Mammary epithelial cell (primary cell): ENCODE data around the gene SRC.

Experiments used
- CTCF ChIP-seq, 2 donors: IDR thresholded peaks in 1 of 2; conservative IDR thresholded peaks in 1 of 2; 2 replicates each; pipeline ENCODE4 v1.5.1; 2011 to 2012; ENCODE audit warnings: inconsistent platforms in 2 of 2, low read length in 2 of 2, mild to moderate bottlenecking in 2 of 2, control low read depth in 1 of 2, low read depth in 1 of 2; ENCODE audit not compliant: insufficient read depth in 1 of 2; ENCODE audit errors: extremely low read depth in 1 of 2
- EZH2 ChIP-seq: IDR thresholded peaks from 2 replicates; pipeline ENCODE4 v1.6.1; 2012; ENCODE audit warnings: low read length, inconsistent platforms, borderline replicate concordance

- TF ChIP-seq EZH2 (no peak), CTCF (conservative IDR thresholded peaks at IDR 0.05 in 1 of 2, IDR thresholded peaks at IDR 0.05 in 1 of 2; ENCODE audit: extremely low read depth in 1 of 2, insufficient read depth in 1 of 2, low read depth in 1 of 2, low read length in 2 of 2) (no peak)
Measured at GRCh38 chr20:37351689-37352607, 6.0 kb downstream of the SRC start.
